Measurements from ENCODE around the gene CXCL1. TPM values are rescaled to one million over a fixed set of nuclear protein-coding genes. Genes with fewer than 3 reads are reported as not detected.

The CXCL1 gene
- total and polyA plus RNA-seq, 7 donors: 1.5 to 222 (median 6.8) TPM

DNA sequence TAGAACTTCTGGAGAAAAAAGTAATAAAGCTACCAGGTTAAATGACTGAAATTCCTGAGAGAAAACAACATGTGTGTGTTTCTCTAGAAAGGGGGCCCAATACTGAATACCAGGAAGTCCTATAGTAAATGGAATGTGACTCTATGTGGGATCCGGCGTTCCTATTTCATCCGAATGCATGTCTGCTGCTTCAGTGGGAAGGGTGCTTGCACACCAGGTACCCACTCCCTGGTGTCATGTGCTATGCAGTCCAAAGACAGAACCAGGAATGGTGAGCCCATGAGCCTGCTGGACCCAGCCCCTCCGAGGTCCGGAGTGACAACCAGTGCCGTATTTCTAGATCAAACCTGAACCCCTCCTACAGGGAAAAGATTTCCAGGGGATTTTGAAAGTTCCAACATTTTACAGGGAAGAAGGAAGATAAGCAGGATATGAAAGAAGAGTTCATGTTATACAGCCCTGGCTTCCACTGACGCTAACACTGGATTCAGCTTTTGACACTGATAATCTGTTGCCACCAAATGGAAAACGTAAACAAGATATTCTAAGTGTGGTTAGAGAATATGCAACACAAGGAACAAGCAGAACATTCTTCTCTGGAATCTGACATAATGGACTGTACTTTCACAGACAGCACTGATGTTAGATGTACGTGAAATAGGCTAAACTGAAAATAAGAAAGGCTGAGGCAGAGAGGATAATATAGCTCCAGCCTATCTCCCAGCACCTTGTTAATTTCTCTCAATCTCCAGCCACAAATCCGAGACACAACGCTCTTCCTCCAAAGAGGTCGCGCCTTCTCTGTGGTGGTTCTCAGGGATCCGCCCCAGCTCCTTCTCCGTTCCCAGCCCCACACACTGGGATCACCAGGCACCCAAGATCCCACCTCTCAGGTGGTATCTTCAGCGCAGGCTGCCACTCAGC is 725 bp upstream of the CXCL1 start:
- no peaks in the 10 kb centered on the region for H3K9me3 ChIP-seq
- H3K27ac ChIP-seq: peak overlapping the region in 3 of 4 donors; percentile 35 to 79 (median 53)
- DNase-seq: peak; percentile 57
- peaks cover 0 to 18% (median 9%) of the 10 kb centered on the region in 4 donors for H3K4me1 ChIP-seq
- 12 to 31% methylated on average over 16 of the region's 16 CpGs for WGBS, 2 donors
- H3K27me3 ChIP-seq: peaks cover 0 to 17% (median 0%) of the 10 kb centered on the region in 3 donors
- no peak for TF ChIP-seq POLR2AphosphoS5 (IDR thresholded peaks at IDR 0.05)
- TF ChIP-seq EP300 (IDR thresholded peaks at IDR 0.05): no peak
- TF ChIP-seq POLR2A (IDR thresholded peaks at IDR 0.05): no peak
- TF ChIP-seq, protein P1, sequence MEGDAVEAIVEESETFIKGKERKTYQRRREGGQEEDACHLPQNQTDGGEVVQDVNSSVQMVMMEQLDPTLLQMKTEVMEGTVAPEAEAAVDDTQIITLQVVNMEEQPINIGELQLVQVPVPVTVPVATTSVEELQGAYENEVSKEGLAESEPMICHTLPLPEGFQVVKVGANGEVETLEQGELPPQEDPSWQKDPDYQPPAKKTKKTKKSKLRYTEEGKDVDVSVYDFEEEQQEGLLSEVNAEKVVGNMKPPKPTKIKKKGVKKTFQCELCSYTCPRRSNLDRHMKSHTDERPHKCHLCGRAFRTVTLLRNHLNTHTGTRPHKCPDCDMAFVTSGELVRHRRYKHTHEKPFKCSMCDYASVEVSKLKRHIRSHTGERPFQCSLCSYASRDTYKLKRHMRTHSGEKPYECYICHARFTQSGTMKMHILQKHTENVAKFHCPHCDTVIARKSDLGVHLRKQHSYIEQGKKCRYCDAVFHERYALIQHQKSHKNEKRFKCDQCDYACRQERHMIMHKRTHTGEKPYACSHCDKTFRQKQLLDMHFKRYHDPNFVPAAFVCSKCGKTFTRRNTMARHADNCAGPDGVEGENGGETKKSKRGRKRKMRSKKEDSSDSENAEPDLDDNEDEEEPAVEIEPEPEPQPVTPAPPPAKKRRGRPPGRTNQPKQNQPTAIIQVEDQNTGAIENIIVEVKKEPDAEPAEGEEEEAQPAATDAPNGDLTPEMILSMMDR (IDR thresholded peaks at IDR 0.05): no peak
- H3K4me3 ChIP-seq: peak overlapping the region; percentile 58 to 74 (median 64)
- intact Hi-C loops (cut with DNase I): loop anchor here (10.0 kb wide), 2 partner anchors 134 to 166 kb away; partner anchors contain the start of gene CXCL3
- H3K36me3 ChIP-seq: no peaks in the 10 kb centered on the region

DNA sequence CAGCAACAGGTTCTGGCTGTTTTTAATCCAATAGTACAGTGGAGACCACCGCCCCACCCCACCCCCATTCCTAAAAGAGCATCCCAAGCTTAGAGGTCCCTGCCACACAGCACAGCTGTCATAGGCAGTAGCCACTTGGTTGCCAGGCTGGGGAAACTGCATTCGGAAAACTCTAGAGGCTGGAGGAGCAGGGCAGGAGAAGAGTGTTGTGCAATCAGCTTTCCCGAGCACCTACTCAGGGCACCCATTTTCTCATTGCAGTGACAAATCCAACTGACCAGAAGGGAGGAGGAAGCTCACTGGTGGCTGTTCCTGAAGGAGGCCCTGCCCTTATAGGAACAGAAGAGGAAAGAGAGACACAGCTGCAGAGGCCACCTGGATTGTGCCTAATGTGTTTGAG is 1.1 kb downstream of the CXCL1 start:
- H3K9me3 ChIP-seq: no peaks in the 10 kb centered on the region
- H3K4me1 ChIP-seq: peaks cover 0 to 18% (median 9%) of the 10 kb centered on the region in 4 donors
- H3K27ac ChIP-seq: peak overlapping the region in 1 of 4 donors; percentile 79
- intact Hi-C loops (cut with DNase I): no loop called here
- H3K36me3 ChIP-seq: no peaks in the 10 kb centered on the region
- TF ChIP-seq, protein P1 (IDR thresholded peaks at IDR 0.05): no peak
- peaks cover 0 to 17% (median 0%) of the 10 kb centered on the region in 3 donors for H3K27me3 ChIP-seq
- DNase-seq: peak; percentile 54
- peak overlapping the region in 1 of 4 donors; percentile 74 for H3K4me3 ChIP-seq
- 33 to 64% methylated on average over 3 of the region's 3 CpGs for WGBS, 2 donors

DNA sequence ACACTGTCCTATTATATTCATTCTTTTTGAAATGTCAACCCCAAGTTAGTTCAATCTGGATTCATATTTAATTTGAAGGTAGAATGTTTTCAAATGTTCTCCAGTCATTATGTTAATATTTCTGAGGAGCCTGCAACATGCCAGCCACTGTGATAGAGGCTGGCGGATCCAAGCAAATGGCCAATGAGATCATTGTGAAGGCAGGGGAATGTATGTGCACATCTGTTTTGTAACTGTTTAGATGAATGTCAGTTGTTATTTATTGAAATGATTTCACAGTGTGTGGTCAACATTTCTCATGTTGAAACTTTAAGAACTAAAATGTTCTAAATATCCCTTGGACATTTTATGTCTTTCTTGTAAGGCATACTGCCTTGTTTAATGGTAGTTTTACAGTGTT is 1.6 kb downstream of the CXCL1 start:
- H3K4me3 ChIP-seq: no peak overlapping the region
- H3K27me3 ChIP-seq: peaks cover 0 to 17% (median 0%) of the 10 kb centered on the region in 3 donors
- WGBS, 2 donors: 84 to 87% methylated on average over 1 of the region's 1 CpG
- TF ChIP-seq POLR2AphosphoS5 (IDR thresholded peaks at IDR 0.05): no peak
- no peak for TF ChIP-seq POLR2A (IDR thresholded peaks at IDR 0.05)
- no peak for TF ChIP-seq EP300 (IDR thresholded peaks at IDR 0.05)
- TF ChIP-seq, protein P1 (IDR thresholded peaks at IDR 0.05): no peak
- H3K36me3 ChIP-seq: no peaks in the 10 kb centered on the region
- H3K4me1 ChIP-seq: peaks cover 0 to 18% (median 9%) of the 10 kb centered on the region in 4 donors
- no peak for DNase-seq
- intact Hi-C loops (cut with DNase I): no loop called here
- no peaks in the 10 kb centered on the region for H3K9me3 ChIP-seq
- H3K27ac ChIP-seq: no peak overlapping the region

DNA sequence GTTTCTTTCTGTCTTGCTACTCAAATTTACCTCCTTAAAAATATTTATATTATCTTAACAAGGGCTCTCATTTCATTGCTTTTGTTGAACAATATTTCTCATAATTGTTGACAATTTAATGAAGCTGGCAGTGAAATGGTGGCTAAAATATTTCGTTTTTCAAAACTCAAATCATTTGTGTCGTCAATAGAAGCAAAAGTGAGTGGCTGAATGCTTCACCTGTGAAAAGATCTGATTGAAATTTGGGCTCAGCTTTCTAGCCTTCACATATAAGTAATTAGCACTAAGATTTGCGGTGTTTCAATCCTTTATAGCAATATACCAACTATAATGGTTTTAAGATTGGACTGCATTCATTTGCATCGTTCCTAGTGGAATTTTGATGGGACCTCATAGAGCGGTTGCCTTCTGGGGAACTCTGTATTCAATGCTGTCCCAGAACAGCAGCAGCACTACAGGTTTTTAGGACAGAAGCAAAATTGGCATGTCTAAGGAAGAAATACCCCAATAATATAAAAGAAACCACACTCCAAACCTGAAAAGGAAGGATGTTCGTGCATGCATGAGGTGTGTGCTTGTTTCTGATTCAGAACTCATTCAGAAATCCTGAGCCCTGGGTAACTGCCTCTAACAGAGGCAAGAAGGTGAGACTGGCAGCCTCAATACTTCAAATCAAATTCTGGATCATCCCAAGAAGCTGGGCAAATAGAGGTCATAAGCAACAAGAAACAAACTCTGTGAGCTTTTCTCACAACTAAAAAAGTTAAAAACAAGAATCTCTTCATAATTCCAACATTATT is 2.5 kb downstream of the CXCL1 start:
- peaks cover 0 to 17% (median 0%) of the 10 kb centered on the region in 3 donors for H3K27me3 ChIP-seq
- H3K4me1 ChIP-seq: peaks cover 0 to 18% (median 9%) of the 10 kb centered on the region in 4 donors
- no peak overlapping the region for H3K4me3 ChIP-seq
- 81 to 92% methylated on average over 6 of the region's 6 CpGs for WGBS, 2 donors
- TF ChIP-seq, protein P1 (IDR thresholded peaks at IDR 0.05): no peak
- no peak for TF ChIP-seq EP300 (IDR thresholded peaks at IDR 0.05)
- no peak for TF ChIP-seq POLR2AphosphoS5 (IDR thresholded peaks at IDR 0.05)
- intact Hi-C loops (cut with DNase I): no loop called here
- DNase-seq: no peak
- H3K27ac ChIP-seq: no peak overlapping the region
- no peaks in the 10 kb centered on the region for H3K36me3 ChIP-seq
- H3K9me3 ChIP-seq: no peaks in the 10 kb centered on the region

All from sigmoid colon (tissue), 7 donors.